Neural cell (in vitro differentiated cells): ENCODE data around the gene CMYA5. TPM values are rescaled to one million over a fixed set of nuclear protein-coding genes. Genes with fewer than 3 reads are reported as not detected.

ENCODE experiments used
- H2AFZ ChIP-seq: fragments of 200-600, 300-800 bp; sonication (generic), shearing (Covaris generic); 2 replicates; pipeline ENCODE4 v1.6.0; 2014; ENCODE audit warnings: low read depth, mild to moderate bottlenecking, antibody characterized with exemption, low read length, moderate library complexity
- H3F3A ChIP-seq: fragments of 200-600 bp; shearing (Covaris generic); 2 replicates; pipeline ENCODE4 v1.6.1; 2016; ENCODE audit warnings: mild to moderate bottlenecking, moderate library complexity, mixed read lengths, antibody characterized with exemption, low read length; ENCODE audit not compliant: insufficient read depth, poor library complexity, severe bottlenecking
- H3K27ac ChIP-seq: fragments of 200-600, 300-800 bp; sonication (generic), shearing (Covaris generic); 2 replicates; pipeline ENCODE4 v1.5.1; 2014; ENCODE audit warnings: mild to moderate bottlenecking, low read length, moderate library complexity
- H3K27me3 ChIP-seq: fragments of 300-800, 200-600 bp; sonication (generic), shearing (Covaris generic); 2 replicates; pipeline ENCODE4 v1.6.0; 2014; ENCODE audit warnings: mild to moderate bottlenecking, low read depth, low read length, moderate library complexity; ENCODE audit not compliant: insufficient read depth
- H3K36me3 ChIP-seq: fragments of 300-800, 200-600 bp; sonication (generic), shearing (Covaris generic); 2 replicates; pipeline ENCODE4 v1.5.1; 2014; ENCODE audit warnings: mild to moderate bottlenecking, antibody characterized with exemption, low read length, moderate library complexity; ENCODE audit not compliant: insufficient read depth
- H3K4me2 ChIP-seq: fragments of 300-800, 200-600 bp; sonication (generic), shearing (Covaris generic); 2 replicates; pipeline ENCODE4 v1.6.0; 2014; ENCODE audit warnings: mild to moderate bottlenecking, low read length
- H3K4me3 ChIP-seq: fragments of 300-800, 200-600 bp; sonication (generic), shearing (Covaris generic); 2 replicates; pipeline ENCODE4 v1.5.1; 2014; ENCODE audit warnings: mild to moderate bottlenecking, low read length, moderate library complexity
- H3K79me2 ChIP-seq: fragments of 200-600 bp; shearing (Covaris generic); replicated peaks from 2 replicates; pipeline ENCODE4 v1.6.0; 2014; ENCODE audit warnings: mild to moderate bottlenecking, low read length, moderate library complexity; ENCODE audit not compliant: insufficient read depth
- H3K9ac ChIP-seq: fragments of 300-800, 200-600 bp; sonication (generic), shearing (Covaris generic); 2 replicates; pipeline ENCODE4 v1.6.1; 2016; ENCODE audit warnings: mild to moderate bottlenecking, low read length, mixed read lengths
- H3K9me2 ChIP-seq: fragments of 200-600 bp; shearing (Covaris generic); 2 replicates; pipeline ENCODE4 v1.6.1; 2016; ENCODE audit warnings: mild to moderate bottlenecking, low read length, mixed read lengths; ENCODE audit not compliant: insufficient read depth
- H3K9me3 ChIP-seq: fragments of 200-600, 300-800 bp; sonication (generic), shearing (Covaris generic); 2 replicates; pipeline ENCODE4 v1.6.1; 2016; ENCODE audit warnings: mild to moderate bottlenecking, mixed run types, low read length, moderate library complexity, mixed read lengths
- H4K20me1 ChIP-seq: fragments of 200-600 bp; shearing (Covaris generic); 2 replicates; pipeline ENCODE4 v1.6.1; 2016; ENCODE audit warnings: mild to moderate bottlenecking, mixed run types; ENCODE audit not compliant: insufficient read depth
- EP300 ChIP-seq: fragments of 450-650 bp; conservative IDR thresholded peaks from 2 replicates; pipeline ENCODE4 v1.6.1; 2014; ENCODE audit warnings: antibody characterized with exemption, mild to moderate bottlenecking, moderate library complexity; ENCODE audit not compliant: poor library complexity, severe bottlenecking
- EZH2 ChIP-seq: fragments of 200-600, 300-800 bp; shearing (Covaris generic), sonication (generic); IDR thresholded peaks from 2 replicates; pipeline ENCODE4 v1.6.1; 2014; ENCODE audit warnings: antibody characterized with exemption, low read length, borderline replicate concordance, mild to moderate bottlenecking; ENCODE audit not compliant: insufficient read depth, poor library complexity, severe bottlenecking
- MXI1 ChIP-seq: fragments of 450-650 bp; conservative IDR thresholded peaks from 2 replicates; pipeline ENCODE4 v1.6.1; 2014; ENCODE audit warnings: antibody characterized with exemption, mild to moderate bottlenecking; ENCODE audit not compliant: poor library complexity, severe bottlenecking
- POLR2AphosphoS5 ChIP-seq: IDR thresholded peaks from 2 replicates; pipeline ENCODE4 v1.6.1; 2012
- RAD21 ChIP-seq: fragments of 450-650 bp; conservative IDR thresholded peaks from 2 replicates; pipeline ENCODE4 v1.6.1; 2014; ENCODE audit warnings: antibody characterized with exemption, mild to moderate bottlenecking, moderate library complexity
- REST ChIP-seq: IDR thresholded peaks from 2 replicates; pipeline ENCODE4 v1.6.1; 2012; ENCODE audit warnings: borderline replicate concordance
- SMC3 ChIP-seq: fragments of 450-650 bp; conservative IDR thresholded peaks from 2 replicates; pipeline ENCODE4 v1.6.1; 2014; ENCODE audit warnings: antibody characterized with exemption, mild to moderate bottlenecking, moderate library complexity; ENCODE audit not compliant: poor library complexity
- TAF1 ChIP-seq: IDR thresholded peaks from 2 replicates; pipeline ENCODE4 v1.6.1; 2012; ENCODE audit warnings: low read depth
- polyA plus RNA-seq: library from polyadenylated mRNA; depleted of rRNA; stranded (reverse); fragments of >200 nt; gene quantifications from 2 replicates; pipeline ENCODE4 v1.2.3, GENCODE V29; 2014
- TF ChIP-seq, protein P1 (sequence below): fragments of 450-650 bp; IDR thresholded peaks from 2 replicates; pipeline ENCODE4 v1.5.1; 2014; ENCODE audit warnings: antibody characterized with exemption, mild to moderate bottlenecking, moderate library complexity; ENCODE audit not compliant: poor library complexity, severe bottlenecking

CMYA5 gene
- polyA plus RNA-seq, 1 donor from 2014 or later = 0.30 TPM

- Histone ChIP-seq H2AFZ (no peak overlapping the region), H3K9me2 (no peaks in the 10 kb centered on the region)
Observed at GRCh38 chr5:79684782-79685181, 4.9 kb upstream of the CMYA5 start.

DNA sequence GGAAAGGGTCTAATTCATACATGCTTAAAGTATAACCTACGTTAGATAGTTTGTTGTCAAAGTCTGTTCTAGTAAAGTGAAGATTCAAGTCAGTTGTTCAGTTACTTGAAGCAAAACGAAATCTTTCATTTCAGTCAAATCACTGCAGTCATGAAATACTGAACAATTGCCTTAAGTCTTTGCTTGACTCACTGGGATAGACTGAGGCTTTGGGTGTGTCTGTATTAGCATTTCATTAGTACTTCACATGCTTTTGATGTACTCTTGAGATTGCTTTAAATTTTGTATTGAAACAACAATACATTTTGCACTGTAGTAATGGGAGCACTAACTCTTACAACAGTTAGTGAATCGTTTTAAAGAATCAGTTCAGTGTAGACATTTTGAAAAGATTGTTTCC lies 4.0 kb upstream of the CMYA5 start:
- H3K27me3 ChIP-seq = peaks cover 6% of the 10 kb centered on the region
- no peak overlapping the region for H3K4me2 ChIP-seq
- no peaks in the 10 kb centered on the region for H4K20me1 ChIP-seq
- no peaks in the 10 kb centered on the region for H3K79me2 ChIP-seq
- H3K27ac ChIP-seq = no peak overlapping the region
- no peaks in the 10 kb centered on the region for H3K9me3 ChIP-seq
- H2AFZ ChIP-seq = no peak overlapping the region
- H3K9me2 ChIP-seq = no peaks in the 10 kb centered on the region
- no peak overlapping the region for H3K4me3 ChIP-seq
- H3F3A ChIP-seq = no peaks in the 10 kb centered on the region
- H3K9ac ChIP-seq = no peak overlapping the region
- H3K36me3 ChIP-seq = no peaks in the 10 kb centered on the region
- no peak for TF ChIP-seq RAD21
- TF ChIP-seq EZH2 = no peak
- TF ChIP-seq MXI1 = no peak
- TF ChIP-seq, protein P1, sequence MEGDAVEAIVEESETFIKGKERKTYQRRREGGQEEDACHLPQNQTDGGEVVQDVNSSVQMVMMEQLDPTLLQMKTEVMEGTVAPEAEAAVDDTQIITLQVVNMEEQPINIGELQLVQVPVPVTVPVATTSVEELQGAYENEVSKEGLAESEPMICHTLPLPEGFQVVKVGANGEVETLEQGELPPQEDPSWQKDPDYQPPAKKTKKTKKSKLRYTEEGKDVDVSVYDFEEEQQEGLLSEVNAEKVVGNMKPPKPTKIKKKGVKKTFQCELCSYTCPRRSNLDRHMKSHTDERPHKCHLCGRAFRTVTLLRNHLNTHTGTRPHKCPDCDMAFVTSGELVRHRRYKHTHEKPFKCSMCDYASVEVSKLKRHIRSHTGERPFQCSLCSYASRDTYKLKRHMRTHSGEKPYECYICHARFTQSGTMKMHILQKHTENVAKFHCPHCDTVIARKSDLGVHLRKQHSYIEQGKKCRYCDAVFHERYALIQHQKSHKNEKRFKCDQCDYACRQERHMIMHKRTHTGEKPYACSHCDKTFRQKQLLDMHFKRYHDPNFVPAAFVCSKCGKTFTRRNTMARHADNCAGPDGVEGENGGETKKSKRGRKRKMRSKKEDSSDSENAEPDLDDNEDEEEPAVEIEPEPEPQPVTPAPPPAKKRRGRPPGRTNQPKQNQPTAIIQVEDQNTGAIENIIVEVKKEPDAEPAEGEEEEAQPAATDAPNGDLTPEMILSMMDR = no peak
- no peak for TF ChIP-seq REST
- no peak for TF ChIP-seq TAF1
- TF ChIP-seq POLR2AphosphoS5 = no peak
- TF ChIP-seq EP300 = no peak

More at GRCh38 chr5:79684782-79685181, 4.9 kb upstream of the CMYA5 start:
- no peak overlapping the region for H3K4me2 ChIP-seq
- no peak for TF ChIP-seq EP300
- no peak for TF ChIP-seq POLR2AphosphoS5
- TF ChIP-seq, protein P1 = no peak
- TF ChIP-seq MXI1 = no peak
- TF ChIP-seq EZH2 = no peak
- TF ChIP-seq RAD21 = no peak
- TF ChIP-seq SMC3 = no peak
- TF ChIP-seq REST = no peak
- TF ChIP-seq TAF1 = no peak
- H3K79me2 ChIP-seq = no peaks in the 10 kb centered on the region
- H3K36me3 ChIP-seq = no peaks in the 10 kb centered on the region
- no peaks in the 10 kb centered on the region for H3F3A ChIP-seq
- H3K9ac ChIP-seq = no peak overlapping the region
- H3K9me3 ChIP-seq = no peaks in the 10 kb centered on the region
- H3K27me3 ChIP-seq = peaks cover 6% of the 10 kb centered on the region
- no peaks in the 10 kb centered on the region for H4K20me1 ChIP-seq
- H3K27ac ChIP-seq = no peak overlapping the region
- H3K4me3 ChIP-seq = no peak overlapping the region
